ENCODE data around the gene CGB5.

DNA sequence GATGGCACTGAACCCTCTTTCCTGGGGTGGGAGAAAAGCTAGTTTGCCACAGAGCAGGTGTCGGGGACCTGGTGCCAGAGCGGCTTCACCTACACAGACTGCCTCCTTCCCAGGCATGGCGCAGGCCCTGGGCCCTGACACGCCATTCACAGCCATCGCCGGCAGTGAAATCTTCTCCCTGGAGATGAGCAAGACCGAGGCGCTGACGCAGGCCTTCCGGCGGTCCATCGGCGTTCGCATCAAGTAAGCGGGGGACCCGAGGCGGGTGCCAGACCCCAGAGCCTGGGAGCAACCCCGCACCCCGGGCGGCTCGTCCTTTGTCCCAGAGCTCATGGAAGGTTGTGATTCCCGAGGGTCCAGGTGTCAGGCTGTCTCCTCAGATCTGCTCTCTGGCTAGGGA lies 36.7 kb upstream of the CGB5 start:
- TF ChIP-seq CTCF (conservative IDR thresholded peaks at IDR 0.05; ENCODE audit: low read depth, low read length) (no peak), EZH2 (IDR thresholded peaks at IDR 0.05; ENCODE audit: low read length, unreplicated experiment) (no peak), EZH2phosphoT487 (IDR thresholded peaks at IDR 0.05; ENCODE audit: borderline replicate concordance, low read length) (no peak)

Measured in PC-3 (cell line).